GM19468 (cell line): Measurements from ENCODE around the gene RXFP2.

ENCODE experiments used
- ATAC-seq: cut with Tn5 transposase; IDR thresholded peaks from one replicate; pipeline ENCODE4 v1.9.1; 2021; ENCODE audit warnings: mild to moderate bottlenecking, moderate library complexity, moderate number of reproducible peaks; ENCODE audit not compliant: unreplicated experiment; ENCODE audit errors: extremely low read depth

RXFP2 gene

DNA sequence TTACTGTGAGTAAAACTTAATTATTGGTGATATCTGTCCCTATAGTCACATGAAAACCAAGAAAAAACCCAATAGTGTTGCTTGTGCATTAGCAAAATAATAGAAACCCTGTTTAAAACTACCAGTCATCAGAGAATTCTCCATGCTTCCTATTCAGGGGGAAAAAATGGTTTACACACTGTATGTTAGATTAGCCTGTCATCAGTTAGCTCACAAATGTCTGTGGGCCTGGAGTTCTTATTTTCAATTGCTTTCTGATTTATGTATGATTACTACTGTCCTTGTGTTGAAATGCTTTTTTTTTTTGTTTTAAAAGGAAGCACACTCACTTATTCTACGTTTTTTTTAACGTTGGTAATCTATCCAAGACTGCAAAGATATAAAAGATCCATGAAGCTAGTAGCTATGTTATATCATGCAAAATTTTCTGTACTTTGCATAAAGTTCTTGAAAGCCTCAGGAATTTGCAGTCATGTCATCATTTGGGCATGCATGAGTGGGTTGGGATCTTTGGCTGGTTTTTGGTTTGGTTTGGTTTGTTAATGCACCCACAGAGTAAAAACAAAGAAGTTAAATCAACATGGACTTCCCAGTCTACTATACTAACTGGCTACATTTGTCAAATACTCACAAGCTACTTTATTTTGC, 25.9 kb downstream of the RXFP2 start:
- no peak for ATAC-seq

DNA sequence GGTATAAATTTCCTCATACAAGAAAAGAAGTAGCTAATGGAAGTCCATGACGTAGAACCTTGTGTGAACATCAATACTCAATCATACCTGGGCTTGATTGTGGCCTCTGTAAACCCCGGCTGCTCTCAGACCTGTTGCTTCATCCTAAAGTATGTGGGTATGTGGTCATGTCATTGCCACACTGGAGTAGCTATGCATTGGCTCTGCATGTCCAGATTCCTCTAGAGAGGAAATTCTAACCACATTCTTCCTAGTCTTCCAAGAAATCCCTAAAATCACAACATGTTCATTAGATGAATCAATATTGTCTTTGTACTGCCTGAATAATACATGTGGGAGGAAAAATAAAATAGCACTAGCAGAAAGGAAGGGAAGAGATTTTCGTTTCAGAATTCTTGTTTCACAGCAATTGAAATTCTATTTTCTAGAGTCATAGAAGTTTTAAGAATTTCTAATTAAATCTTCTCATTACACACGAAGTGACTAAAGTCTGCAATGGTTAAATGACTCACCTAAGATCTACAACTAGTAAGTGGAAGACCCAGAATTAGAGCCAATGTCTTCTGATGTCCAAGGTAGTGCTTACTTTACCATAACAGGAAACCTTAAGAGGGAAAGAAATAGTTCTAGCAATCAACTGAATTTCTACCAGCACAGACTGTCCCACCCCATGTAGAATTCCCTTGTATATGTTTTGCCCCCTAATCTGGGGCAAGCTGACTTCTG, 28.0 kb downstream of the RXFP2 start:
- ATAC-seq, result no peak

DNA sequence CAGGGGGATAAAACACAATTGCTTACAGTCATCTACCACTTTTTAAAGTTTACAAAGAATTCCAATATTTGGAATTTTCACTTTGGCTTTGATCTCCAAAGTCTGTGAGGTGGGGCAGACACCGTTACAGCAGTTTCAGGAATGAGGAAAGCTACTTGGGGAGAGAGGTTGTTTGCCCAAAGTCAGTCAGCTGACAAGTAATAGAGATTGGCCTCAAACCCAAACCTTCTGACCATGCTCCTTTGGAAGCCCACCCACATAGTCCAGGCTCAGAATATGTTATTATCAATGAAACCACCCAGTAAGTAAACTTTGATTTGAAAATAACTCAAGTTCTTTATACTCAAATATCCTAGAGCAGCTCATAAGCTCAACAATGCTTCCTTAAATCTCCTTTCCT, 29.0 kb downstream of the RXFP2 start:
- ATAC-seq, result no peak

DNA sequence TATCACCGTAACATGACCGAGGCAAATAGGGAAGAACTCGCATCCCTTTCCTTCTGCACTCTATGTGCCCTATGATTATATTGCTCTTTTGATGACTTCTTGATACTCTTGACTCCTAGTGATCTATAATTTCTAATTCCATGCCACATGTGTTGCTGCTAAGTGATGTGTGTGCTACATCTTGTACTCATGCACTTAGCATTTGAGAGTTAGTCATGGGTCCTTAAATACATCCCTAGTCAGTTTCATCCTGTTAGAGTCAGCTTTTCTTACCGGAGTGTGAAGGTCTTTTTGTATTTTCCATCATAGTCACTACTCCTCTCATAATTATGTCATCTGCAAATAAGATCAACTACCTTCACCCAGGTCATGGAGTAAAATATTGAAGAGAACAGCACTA, 30.2 kb downstream of the RXFP2 start:
- no peak for ATAC-seq

DNA sequence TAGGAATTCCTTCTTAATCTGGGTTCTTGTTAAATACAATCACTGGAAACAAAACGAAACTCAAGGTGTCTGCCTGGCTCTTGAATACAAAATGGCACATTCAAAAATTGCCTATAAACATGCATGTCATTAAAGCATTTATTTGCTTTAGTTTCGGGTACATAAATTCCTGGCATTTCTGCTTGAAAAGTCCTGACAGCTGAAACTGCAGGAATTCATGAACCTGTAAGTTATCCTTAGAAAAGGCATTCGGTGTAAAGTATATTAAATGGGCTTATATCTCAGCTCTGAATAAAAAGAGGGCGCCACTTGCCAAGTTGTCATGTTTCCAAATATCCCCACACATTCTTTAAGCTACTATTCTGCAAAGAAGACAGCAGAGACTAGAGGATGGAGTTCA, 32.9 kb downstream of the RXFP2 start:
- ATAC-seq, result no peak

DNA sequence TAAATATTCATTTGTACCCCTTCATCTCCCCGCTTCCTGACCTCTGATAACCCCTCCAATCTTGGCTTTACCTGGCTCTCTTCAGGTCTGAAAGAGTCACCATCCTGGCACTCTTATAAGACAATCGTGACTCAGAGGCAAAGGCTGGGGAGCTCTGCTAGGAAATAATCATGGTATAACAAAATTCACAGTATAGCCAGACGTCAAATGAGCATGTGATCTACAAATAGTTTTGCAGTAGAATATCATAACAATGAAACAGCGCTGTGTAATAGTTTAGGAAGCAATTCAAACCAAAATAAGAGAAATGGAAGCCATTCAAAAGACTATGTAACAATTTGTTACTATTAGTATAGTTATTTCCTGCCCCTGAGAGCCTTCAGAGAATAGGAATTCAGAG, 34.2 kb downstream of the RXFP2 start:
- no peak for ATAC-seq

DNA sequence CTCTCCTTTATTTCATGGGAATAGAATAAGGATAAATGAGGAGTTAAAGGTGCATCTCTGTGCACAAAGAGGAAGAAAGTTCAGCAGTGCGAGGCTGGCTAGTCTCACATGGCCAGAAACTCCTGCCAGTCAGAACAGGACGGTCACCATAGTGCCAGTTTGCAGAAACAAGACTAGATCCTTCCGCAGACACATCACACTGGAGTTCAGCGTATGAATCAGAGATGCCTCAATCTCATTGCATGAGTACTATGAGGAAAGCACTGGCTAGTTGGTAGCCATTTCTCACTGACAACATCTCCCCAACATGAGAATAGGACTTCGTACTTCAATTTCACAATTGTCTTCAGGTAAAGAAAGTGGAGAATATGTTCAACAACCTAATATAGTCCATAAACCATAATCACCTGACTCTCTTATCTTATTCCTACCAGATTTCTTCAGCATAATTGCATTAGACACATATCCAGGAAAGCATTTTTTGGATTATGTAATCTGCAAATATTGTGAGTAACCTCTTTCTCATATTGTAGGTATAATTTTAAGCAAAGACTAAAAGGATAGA, 34.9 kb downstream of the RXFP2 start:
- no peak for ATAC-seq

DNA sequence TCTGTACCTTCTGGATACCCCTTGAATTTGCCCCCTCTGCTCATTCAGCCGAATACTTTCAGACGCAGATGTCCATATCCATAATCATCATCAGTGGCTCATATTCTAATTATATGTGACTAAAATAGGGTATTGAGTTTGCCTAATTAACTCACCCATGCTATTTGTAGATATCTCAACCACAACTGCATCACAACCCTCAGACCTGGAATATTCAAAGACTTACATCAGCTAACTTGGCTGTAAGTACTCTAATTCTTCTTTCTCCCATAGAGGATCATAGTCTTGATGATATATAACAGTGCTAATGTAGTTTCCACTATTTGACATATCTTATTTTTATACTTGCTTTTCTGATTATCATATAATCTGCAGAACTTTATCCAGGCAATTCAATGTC, 35.8 kb downstream of the RXFP2 start:
- ATAC-seq, result no peak

DNA sequence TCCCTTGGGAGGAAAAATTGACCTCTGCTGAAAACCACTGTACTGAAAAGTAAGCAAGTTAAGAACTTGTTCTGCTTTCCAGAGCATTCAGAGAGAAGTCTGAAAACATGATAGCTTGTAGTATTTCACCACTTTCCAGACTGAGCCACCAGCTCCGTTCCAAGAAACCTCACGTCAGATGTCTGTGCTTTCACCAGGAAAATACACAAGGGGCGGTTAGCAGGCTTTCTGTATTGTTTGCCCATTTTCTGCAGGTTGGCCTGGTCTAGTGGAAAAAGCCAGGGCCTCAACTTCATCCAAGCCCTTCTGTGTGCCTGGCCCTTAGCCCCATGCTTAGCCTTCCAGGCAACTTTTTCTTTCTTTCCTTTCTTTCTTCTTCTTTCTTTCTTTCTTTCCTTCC, 36.4 kb downstream of the RXFP2 start:
- ATAC-seq, result no peak

DNA sequence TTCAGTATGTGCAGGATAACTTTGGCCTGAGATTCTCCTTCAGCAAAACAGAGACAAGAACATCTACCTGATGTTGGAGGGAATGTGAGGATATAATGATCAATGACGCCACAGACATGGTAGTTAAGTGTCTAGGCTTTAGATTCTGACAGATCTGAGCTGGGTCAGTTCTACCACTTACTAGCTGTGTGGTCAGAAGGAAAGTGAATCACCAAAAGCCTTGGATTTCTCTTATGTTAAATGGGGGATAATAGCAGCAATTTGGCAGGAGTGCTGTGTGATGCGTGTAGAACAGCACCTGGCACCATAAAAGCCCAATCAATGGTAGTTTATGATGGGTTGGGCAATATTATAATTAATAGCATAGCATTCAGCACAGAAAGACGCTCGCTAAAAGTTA, 41.7 kb downstream of the RXFP2 start:
- ATAC-seq, result no peak

DNA sequence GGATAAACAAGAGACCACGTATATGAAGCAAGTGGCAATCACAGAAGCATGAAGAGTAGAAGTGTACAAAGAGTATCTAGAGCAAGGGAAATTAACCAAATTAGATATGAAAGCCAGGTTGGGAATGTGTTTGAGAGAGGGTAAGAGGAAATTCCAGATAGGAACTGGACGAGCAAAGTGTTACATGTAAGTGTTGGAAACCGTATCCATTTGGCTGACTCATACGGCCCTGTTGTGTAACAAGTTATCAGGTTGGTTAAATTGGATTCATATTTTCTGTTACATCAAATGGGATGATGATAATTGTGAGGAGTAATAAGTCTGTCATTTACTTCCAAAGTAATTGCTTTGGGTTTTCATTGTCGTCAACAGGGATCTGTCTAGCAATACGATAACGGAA, 46.7 kb downstream of the RXFP2 start:
- no peak for ATAC-seq

DNA sequence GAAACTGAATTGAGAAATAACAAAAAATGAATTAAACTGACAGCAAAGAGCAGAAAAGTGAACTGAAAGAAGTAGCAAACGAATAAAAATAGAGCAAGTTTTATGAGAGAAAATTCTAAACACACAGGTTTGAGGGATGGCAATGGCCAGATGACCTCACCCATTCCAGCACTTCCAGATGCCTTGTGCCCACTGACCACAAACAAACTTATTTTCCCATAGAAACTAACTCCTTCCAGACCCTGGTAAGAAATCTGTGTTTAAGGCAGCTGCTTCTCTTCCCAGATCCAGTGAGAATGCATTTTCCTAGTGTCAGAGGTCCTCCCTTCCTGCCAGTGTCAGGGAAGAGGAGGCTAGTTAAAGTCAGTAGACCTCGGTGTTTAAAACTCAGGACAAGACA, 51.7 kb downstream of the RXFP2 start:
- ATAC-seq, result no peak

DNA sequence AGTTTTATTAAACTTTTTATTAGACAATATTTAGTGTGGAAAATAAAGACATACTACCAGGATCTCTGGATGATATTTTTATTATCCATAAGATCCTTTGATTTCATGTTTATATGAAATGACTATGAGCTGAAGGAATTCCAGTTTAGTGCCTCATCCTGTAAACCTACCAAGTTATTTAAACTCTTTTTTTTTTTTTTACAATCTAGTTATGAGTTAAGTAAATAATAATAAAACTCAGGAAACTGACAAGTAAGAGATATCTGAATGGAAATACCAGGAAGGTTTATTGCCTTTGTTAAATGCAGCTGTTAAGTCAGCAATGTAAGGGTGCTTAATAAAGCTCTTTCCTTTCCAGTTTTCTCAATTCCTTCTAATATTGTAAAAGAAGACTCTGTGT, 53.9 kb downstream of the RXFP2 start:
- ATAC-seq, result no peak

DNA sequence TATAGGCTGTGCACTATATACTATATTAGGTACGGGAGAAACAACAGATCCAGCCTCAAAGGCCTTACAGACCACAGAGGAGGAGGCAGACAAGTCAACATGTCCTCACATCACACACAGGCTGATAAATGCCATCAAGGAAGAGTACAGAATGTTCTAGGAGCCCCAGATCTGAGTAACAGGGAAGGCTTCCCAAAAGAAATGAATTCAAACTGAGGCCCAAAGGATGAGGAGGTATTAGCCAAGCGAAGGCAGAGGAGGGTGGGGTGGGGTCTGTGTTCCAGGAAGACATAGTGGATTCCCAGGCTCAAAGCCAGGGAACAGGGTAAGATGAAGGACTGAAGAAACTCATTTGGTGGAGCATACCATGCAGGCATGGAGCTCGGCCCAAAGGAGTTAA, 55.1 kb downstream of the RXFP2 start:
- no peak for ATAC-seq

DNA sequence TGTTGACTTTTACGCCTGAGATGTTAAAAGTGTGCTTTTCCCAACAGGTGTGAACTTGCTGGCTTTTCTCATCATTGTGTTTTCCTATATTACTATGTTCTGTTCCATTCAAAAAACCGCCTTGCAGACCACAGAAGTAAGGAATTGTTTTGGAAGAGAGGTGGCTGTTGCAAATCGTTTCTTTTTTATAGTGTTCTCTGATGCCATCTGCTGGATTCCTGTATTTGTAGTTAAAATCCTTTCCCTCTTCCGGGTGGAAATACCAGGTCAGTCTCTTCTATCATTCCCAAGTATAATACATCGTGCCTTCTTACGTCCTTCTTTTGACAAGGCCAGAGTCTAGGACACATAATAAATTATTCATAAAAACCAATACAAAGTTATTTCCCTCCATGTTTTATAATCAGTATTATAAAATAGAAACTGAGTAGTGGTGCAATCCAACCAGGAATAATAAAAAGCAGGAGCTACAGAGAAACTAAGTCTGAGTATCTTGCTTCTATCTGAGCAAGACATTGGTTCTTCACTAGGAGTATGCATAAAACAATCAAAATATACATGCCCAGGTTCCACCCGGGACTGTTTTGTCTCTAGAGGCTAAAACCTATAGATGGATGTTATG, 57.9 kb downstream of the RXFP2 start:
- ATAC-seq, result no peak

DNA sequence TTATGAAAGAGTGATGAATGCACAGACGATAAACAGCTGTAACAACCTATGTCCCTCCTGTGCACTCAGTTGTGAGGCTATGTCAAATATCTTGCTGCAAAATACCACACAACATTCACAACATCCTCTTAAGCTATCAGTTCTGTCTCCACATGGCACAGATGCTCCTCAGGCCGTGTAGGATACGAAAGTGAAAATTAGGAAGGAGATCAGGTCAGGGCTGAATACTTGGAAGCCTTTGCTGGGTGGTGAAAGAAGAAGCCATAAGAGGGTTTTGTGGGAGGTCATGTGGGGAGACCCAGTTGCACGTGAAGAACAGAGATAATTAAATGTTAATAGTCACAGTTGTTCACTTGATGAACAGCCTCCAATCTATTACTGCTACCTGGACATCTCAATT, 58.9 kb downstream of the RXFP2 start:
- ATAC-seq, result no peak

DNA sequence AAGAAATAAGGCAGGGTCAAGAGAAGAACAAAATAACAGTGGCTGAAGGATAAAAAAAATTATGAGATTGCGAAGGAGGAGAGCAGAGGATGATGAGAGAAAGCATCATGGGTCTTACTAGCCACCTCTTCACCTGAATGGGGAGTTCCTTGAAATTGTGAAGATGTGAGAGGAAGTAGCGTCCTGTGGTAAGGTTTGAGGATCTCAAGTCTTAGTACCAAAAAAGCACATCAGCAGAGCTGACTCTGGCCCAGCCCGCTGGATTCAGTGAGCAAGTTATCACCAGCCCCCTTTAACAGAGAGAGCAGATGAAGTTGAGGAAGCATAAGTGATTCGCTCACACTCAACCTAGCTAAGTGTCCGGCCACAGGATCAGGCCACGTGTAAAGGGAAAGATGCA, 61.8 kb downstream of the RXFP2 start:
- ATAC-seq, result no peak

DNA sequence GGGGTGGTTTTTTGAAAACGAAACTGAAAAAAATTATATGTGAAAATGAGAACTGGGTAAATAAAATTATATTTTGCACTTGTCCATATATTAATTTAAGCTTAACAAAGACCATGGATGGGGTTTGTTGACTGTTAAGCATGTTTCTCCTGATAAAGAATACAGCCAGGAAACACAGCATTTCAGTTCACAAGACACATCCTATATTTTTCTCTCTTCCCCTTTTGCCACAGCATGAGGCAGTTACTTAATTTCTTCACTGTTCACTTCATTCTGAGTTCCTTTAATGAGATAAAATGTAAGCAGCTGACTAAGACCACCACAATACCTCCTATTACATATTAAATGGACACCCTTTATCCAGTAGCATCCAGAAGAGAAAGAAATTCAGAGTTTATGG, 64.0 kb downstream of the RXFP2 start:
- ATAC-seq, result no peak

DNA sequence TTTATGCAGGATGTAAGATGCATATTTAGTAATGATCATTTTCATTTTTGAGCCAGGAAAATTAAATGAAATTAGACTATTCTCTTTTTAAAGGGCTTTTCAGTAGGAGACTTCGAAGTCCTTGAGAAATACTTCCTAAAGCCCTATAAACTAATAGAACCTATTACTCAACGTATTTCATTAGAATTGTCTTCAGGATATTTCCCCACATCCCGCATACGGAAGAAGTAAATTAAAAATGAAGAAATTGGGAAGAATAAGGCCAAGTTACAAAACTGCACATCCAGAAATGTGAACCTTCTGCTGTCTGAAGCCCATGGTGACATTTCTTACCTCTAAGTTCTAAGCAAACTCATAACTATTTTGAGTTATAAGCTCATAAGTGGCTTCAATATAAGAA, 66.5 kb downstream of the RXFP2 start:
- no peak for ATAC-seq

DNA sequence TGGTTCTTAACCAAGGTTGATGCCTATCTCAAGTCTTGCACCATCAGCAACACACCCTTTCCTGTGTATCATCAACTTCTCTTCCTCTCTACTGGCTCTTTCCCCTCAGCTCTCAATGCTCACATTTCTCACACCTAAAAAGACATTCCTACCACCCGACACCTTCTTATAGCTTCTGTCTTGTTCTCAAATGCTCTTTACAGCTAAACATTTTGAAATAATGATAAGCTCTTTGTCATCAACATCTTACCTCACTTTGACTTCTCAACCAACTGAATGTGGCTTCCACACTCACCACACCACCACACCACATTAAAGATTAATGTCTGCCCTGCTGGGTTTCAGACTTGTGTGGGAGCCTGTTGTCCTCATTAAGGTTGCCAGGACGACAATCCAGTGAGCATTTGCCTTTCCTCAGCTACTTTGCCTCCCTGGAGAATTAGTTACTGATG, 67.8 kb downstream of the RXFP2 start:
- ATAC-seq, result no peak

DNA sequence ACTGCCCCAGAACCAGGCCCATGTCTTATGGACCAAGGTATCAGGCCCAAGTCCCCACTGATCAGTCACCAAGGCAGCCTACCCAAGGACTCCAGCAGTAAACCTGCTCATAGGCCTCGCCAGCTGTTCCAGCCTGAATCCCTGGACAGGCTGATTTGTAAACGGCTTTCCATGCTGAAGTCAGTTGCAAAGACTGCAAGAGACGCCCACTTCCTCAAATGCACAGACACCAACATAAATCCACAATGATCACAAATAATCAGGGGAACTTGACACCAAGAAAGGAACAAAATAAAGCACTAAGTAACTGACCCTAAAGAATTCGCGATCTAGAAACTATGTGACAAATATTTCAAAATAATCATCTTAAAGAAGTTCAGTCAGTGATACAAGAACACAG, 75.2 kb downstream of the RXFP2 start:
- no peak for ATAC-seq
